Measurements from ENCODE around the gene DMXL1. TPM values are rescaled to one million over a fixed set of nuclear protein-coding genes. Genes with fewer than 3 reads are reported as not detected.

DMXL1 gene
- total RNA-seq, 1 donor from 2014 or later, result 56.5 TPM

- no peaks in the 10 kb centered on the region for H3K36me3 ChIP-seq
- H3K27me3 ChIP-seq, result no peaks in the 10 kb centered on the region
- no peaks in the 10 kb centered on the region for H3K9me3 ChIP-seq
- peaks cover 19% of the 10 kb centered on the region for H3K4me1 ChIP-seq
- H3K27ac ChIP-seq, result no peak overlapping the region
- no peak for TF ChIP-seq POLR2AphosphoS5 (IDR thresholded peaks at IDR 0.05; ENCODE audit: insufficient read depth in 1 of 2, low read depth in 1 of 2)
- TF ChIP-seq CTCF (IDR thresholded peaks at IDR 0.05), result no peak
- TF ChIP-seq POLR2A (IDR thresholded peaks at IDR 0.05), result no peak
- no peak overlapping the region for H3K4me3 ChIP-seq
- intact Hi-C loops (cut with DNase I), result no loop called here
- no peak for DNase-seq (ENCODE audit: extremely low spot score in 2 of 2)
These were observed 222.0 kb downstream of the DMXL1 start for GRCh38 chr5:119292701-119293515.

GRCh38 chr5:119293516-119293829, 222.6 kb downstream of the DMXL1 start:
- intact Hi-C loops (cut with DNase I), result no loop called here
- TF ChIP-seq POLR2A (IDR thresholded peaks at IDR 0.05) (no peak), CTCF (IDR thresholded peaks at IDR 0.05) (no peak), POLR2AphosphoS5 (IDR thresholded peaks at IDR 0.05; ENCODE audit: insufficient read depth in 1 of 2, low read depth in 1 of 2) (no peak)

More at GRCh38 chr5:119293516-119293829, 222.6 kb downstream of the DMXL1 start:
- Histone ChIP-seq H3K27ac (no peak overlapping the region), H3K36me3 (no peaks in the 10 kb centered on the region), H3K27me3 (no peaks in the 10 kb centered on the region), H3K9me3 (no peaks in the 10 kb centered on the region), H3K4me3 (no peak overlapping the region), H3K4me1 (peaks cover 13% of the 10 kb centered on the region)
- DNase-seq (ENCODE audit: extremely low spot score in 2 of 2), result no peak

Small RNA genes lying within 50 kb of the gene (microRNA-seq; reads per million reads assigned to microRNA genes)
- gene MIR5706 (ENCODE audit: borderline number of aligned reads, borderline replicate concordance), result not detected

Small RNA genes lying within 50 kb of the gene (small RNA-seq; reads per million reads assigned to genes)
- gene LAMTOR3P2 (not detected), gene MIR5706 (not detected), gene RNU6-701P (not detected)

Other genes with a start within 250 kb of the DMXL1 start
- gene DTWD2, start 82.5 kb upstream of the DMXL1 start, total RNA-seq, result 7.9 TPM

Data from vagina (tissue), 2 donors.